Activated naive CD4-positive, alpha-beta T cell treated with anti-CD3 and anti-CD28 coated beads, Interleukin-2, amount 50 U/mL, for 24 hours (primary cell): Measurements from ENCODE around the gene HERC6.
A peak's percentile ranks its signal among the peaks of the same experiment; 100 is the strongest.

Experiments used
- H3K27ac Mint-ChIP-seq: one replicate; pipeline ENCODE4 v1.8.0; 2021; ENCODE audit warnings: mild to moderate bottlenecking, mixed read lengths
- H3K27me3 Mint-ChIP-seq: one replicate; pipeline ENCODE4 v1.8.0; 2021; ENCODE audit warnings: mixed read lengths
- H3K36me3 Mint-ChIP-seq: one replicate; pipeline ENCODE4 v1.8.0; 2021; ENCODE audit warnings: mixed read lengths
- H3K4me1 Mint-ChIP-seq: one replicate; pipeline ENCODE4 v1.8.0; 2021; ENCODE audit warnings: mixed read lengths
- H3K4me3 Mint-ChIP-seq: one replicate; pipeline ENCODE4 v1.8.0; 2021; ENCODE audit warnings: mild to moderate bottlenecking, mixed read lengths
- H3K9me3 Mint-ChIP-seq: one replicate; pipeline ENCODE4 v1.8.0; 2021; ENCODE audit warnings: mixed read lengths

HERC6 gene

DNA sequence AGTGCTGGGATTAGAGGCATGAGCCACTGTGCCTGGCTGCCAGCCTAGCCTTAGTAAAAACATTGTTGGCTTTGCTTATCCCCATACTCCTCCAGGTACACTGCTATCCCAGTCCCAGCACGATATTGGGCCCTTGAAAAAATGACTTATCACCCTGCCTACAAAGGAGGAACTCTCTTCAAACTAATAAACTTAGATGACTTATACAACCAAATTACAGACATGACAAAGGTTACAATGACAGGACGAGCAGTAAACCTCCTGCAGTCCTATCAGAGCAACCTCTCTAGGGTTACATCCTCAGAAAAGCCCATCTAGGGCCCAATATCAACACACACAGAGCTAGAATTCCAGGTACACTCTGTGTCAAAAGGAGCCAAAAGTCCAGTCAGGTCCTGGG, 72.6 kb downstream of the HERC6 start:
- H3K9me3 Mint-ChIP-seq, result no peaks in the 10 kb centered on the region
- H3K27ac Mint-ChIP-seq, result no peak overlapping the region
- H3K4me3 Mint-ChIP-seq, result no peak overlapping the region
- H3K4me1 Mint-ChIP-seq, result peaks cover 15% of the 10 kb centered on the region
- H3K27me3 Mint-ChIP-seq, result no peaks in the 10 kb centered on the region
- H3K36me3 Mint-ChIP-seq, result peaks cover 2% of the 10 kb centered on the region

DNA sequence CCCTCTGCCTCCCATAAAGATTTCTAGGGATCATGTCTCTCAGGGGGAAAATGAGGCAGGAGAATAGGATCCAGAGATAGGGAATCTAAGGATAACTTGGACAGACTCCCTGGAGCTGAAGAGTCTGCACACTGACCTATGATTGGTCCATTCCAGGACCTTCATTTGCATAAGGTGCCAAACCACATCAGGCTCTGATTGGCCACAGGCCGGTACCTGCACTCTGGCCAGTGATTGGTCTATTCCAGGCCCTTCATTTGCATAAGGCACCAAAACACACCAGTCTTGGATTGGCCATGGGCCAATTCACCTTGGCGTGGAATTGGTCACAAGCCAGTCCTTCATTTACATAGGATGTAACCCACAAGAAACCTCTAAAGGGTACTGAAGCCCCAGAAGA, 74.3 kb downstream of the HERC6 start:
- H3K27ac Mint-ChIP-seq, result no peak overlapping the region
- no peaks in the 10 kb centered on the region for H3K9me3 Mint-ChIP-seq
- H3K4me1 Mint-ChIP-seq, result peaks cover 25% of the 10 kb centered on the region
- peaks cover 3% of the 10 kb centered on the region for H3K36me3 Mint-ChIP-seq
- no peak overlapping the region for H3K4me3 Mint-ChIP-seq
- H3K27me3 Mint-ChIP-seq, result no peaks in the 10 kb centered on the region

DNA sequence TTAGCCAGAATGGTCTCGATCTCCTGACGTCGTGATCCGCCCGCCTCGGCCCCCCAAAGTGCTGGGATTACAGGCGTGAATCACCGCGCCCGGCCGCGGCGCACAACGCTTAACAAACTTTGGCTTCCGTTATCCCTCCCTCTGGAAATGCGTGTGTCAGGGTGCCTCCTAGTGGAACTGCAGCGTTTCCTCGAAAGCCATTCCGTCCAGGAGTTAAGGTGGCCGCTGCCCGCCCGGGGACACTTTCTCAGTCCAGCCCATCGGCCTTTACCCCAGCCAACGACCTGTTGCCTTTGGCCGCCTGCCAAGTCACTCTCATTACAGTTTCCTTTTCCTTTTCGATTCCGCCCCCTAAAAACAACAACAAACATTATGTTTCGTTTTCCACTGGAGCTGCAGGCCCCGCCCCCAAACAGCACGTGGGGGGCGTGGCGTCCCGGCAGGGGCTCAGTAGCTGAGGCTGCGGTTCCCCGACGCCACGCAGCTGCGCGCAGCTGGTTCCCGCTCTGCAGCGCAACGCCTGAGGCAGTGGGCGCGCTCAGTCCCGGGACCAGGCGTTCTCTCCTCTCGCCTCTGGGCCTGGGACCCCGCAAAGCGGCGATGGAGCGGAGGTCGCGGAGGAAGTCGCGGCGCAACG, 78.1 kb downstream of the HERC6 start, which contains the start of gene HERC5:
HERC5 (plus strand) TSS at position 450 of the 637 bp plus-strand sequence; CDS start at position 601, 151 bp downstream.
- Mint-ChIP-seq H3K4me1 (peaks cover 45% of the 10 kb centered on the region), H3K27ac (peak within 1 kb of the TSS; percentile 99), H3K9me3 (no peaks in the 10 kb centered on the region), H3K36me3 (peaks cover 3% of the 10 kb centered on the region), H3K27me3 (no peaks in the 10 kb centered on the region), H3K4me3 (peak within 1 kb of the TSS; percentile 95)

DNA sequence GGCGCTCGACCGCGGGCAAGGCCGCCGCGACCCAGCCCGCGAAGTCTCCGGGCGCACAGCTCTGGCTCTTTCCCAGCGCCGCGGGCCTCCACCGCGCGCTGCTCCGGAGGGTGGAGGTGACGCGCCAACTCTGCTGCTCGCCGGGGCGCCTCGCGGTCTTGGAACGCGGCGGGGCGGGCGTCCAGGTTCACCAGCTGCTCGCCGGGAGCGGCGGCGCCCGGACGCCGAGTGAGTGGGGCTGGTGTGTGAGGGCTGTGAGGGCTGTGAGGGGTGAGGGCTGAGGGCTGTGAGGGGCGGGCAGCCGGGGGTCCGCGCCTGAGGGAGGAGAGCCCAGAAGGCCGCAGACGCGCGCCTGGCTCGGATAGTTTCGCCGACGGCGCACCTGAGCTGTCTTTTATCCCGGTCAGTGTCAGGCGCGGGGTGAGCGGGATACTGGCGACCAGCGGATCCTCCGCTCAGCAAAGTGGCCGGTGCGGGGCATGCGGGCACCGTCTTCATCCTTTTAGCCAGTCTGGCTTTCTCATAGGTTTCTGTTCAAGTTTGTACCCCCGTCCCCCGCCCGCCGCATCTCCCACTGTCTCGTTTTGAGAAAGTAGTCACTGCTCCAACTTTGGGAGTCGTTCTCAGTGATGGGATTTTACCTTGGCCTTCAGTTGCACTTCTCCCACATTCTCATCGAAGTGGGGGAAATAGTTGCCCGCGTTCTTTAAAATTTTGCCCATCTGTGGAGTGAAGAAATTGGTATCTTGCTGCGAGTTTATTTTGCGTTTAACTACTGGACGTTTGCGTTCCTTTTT, 78.9 kb downstream of the HERC6 start:
- no peaks in the 10 kb centered on the region for H3K27me3 Mint-ChIP-seq
- peaks cover 3% of the 10 kb centered on the region for H3K36me3 Mint-ChIP-seq
- no peaks in the 10 kb centered on the region for H3K9me3 Mint-ChIP-seq
- H3K4me3 Mint-ChIP-seq, result peak overlapping the region; percentile 95
- H3K27ac Mint-ChIP-seq, result peak overlapping the region; percentile 63
- H3K4me1 Mint-ChIP-seq, result peaks cover 45% of the 10 kb centered on the region

DNA sequence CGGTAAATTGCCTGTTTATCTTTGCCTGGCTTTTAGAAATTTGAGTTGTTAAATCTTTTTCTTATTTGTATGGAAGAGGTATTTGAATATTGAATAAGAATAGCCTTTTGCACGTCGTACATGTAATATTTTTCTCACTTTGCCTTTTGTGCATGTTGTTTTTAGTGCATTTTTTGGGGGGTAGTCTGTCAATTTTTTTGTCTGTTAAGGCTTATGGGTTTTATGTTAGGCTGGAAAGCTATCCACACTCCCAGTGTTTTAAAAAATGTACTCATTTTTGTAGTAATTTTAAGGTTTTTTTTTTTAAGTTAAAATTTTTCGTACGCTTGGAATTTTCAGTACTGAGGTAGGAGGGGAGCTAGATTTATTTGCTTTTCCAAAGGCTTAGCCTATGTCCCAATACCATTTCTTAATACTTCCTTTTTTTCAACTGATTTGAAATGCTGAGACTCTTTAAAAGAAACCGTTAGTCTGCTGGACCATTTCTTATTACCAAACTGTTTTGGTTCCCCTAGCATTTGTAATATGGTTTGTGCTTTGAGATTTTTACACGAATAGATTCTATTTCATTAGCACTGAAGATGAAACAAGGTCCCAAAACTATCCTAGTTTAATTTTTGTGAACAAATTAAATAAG, 79.6 kb downstream of the HERC6 start:
- Mint-ChIP-seq H3K36me3 (peaks cover 3% of the 10 kb centered on the region), H3K4me3 (peak overlapping the region; percentile 95), H3K9me3 (no peaks in the 10 kb centered on the region), H3K27ac (peak overlapping the region; percentile 63), H3K27me3 (no peaks in the 10 kb centered on the region), H3K4me1 (peaks cover 45% of the 10 kb centered on the region)

DNA sequence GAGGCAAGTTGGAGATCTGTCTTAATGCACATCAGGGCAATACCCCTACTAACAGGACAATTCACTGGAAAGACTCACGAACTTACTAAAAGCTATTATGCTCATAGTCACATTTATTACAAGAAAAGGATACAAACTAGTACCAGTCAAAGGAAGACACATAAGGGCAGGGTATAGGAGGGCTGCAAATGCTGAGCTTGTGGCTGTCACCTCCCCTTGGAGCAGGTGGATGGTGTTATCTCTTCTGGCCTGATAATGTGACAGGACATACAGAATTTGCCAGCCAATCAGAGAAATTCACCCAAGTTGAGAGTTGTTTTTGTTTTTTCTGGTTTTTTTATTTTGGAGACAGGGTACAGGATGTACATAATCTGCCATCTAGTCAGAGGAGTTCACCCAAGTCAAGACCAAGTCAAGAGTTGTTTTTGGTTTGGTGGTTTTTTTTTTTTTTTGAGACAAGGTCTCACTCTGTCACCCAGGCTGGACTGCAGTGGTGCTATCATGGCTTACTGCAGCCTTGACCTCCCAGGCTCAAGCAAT, 87.1 kb downstream of the HERC6 start:
- no peaks in the 10 kb centered on the region for H3K27me3 Mint-ChIP-seq
- H3K9me3 Mint-ChIP-seq, result no peaks in the 10 kb centered on the region
- H3K4me1 Mint-ChIP-seq, result peaks cover 10% of the 10 kb centered on the region
- peaks cover 27% of the 10 kb centered on the region for H3K36me3 Mint-ChIP-seq
- H3K4me3 Mint-ChIP-seq, result no peak overlapping the region
- no peak overlapping the region for H3K27ac Mint-ChIP-seq

DNA sequence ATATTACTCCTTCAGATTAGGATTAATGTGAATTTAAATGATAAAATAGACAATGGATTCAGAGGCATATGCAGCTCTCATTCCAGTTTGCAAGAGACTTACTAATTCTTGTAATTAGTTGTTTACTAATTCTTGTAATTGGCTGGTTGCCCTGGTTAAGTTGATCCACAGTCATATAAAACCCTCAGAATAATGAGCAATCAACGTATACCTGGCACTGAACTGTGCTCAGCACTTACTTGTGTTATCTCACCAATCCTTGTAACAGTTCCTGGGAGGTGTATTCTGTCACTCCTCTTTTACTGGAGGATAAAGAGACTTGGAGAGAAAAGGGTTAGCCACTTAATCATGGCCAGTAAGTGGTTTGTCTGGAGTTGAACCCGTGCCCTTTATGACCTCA, 88.7 kb downstream of the HERC6 start:
- Mint-ChIP-seq H3K27ac (no peak overlapping the region), H3K27me3 (no peaks in the 10 kb centered on the region), H3K36me3 (peaks cover 28% of the 10 kb centered on the region), H3K4me3 (no peak overlapping the region), H3K9me3 (no peaks in the 10 kb centered on the region), H3K4me1 (peaks cover 5% of the 10 kb centered on the region)

DNA sequence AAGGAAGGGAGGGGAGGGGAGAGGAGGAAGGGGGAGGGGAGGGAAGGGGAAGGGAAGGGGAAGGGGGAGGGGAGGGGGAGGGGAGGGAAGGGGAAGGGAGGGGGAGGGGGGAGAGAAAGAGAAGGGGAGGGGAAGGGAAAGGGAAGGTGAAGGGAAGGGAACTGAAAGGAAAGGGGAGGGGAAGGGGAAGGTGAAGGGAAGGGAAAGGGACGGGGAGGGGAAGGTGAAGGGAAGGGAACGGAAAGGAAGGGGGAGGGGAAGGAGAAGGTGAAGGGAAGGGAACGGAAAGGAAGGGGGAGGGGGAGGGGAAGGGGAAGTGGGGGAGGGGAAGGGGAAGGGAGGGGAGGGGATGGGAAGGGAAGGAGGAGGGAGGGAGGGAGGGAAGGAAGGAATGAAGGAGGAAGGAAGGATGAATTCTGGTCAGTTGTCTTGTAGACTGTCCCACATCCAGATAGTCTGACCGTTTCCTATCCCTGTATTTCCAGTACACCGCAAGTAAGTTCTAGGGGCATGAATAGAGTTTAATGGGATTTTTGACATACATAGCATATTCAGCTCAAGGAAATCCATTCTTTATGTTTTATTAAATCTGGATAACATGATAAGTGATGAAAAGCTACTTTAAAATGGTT, 98.7 kb downstream of the HERC6 start:
- Mint-ChIP-seq H3K36me3 (peaks cover 28% of the 10 kb centered on the region), H3K27ac (no peak overlapping the region), H3K4me3 (no peak overlapping the region), H3K27me3 (no peaks in the 10 kb centered on the region), H3K9me3 (no peaks in the 10 kb centered on the region), H3K4me1 (no peaks in the 10 kb centered on the region)

DNA sequence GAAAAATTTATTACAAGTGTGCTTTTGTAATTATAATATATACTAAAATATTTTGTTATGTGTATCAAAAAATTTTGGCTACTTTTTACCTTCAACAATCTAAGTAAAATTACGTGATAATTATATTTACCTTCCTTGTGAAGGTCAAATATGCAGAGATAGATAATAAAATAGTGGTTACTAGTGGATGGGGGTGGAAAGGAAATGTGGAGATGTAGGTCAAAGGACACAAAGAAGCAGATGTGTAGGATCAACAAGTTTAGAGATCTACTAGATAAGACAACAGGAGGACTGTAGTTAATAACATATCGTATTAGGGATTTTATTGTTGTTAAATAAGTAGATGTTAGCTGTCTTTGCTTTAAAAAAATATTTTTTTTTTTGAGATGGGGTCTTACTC, 99.6 kb downstream of the HERC6 start:
- no peak overlapping the region for H3K27ac Mint-ChIP-seq
- no peak overlapping the region for H3K4me3 Mint-ChIP-seq
- no peaks in the 10 kb centered on the region for H3K4me1 Mint-ChIP-seq
- H3K9me3 Mint-ChIP-seq, result no peaks in the 10 kb centered on the region
- peaks cover 26% of the 10 kb centered on the region for H3K36me3 Mint-ChIP-seq
- H3K27me3 Mint-ChIP-seq, result no peaks in the 10 kb centered on the region

DNA sequence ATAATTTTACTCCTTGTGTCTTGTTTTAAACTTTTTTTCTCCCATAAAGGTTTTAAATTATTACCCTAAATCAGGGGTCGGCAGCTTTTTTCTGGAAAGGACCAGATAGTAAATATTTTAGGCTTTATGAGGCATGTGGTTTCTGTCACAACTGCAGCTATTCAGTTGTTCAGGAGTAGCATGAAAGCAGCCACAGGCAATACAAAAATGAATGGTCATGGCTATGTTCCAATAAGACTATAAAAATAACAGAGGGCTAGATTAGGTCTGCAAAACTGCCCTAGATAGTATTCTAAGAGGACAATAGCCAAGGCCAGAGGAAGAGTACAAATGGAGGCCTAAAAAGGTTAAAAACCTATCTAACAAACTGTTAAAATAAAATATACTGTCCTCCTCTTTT, 102.9 kb downstream of the HERC6 start:
- H3K4me1 Mint-ChIP-seq, result peaks cover 3% of the 10 kb centered on the region
- peaks cover 19% of the 10 kb centered on the region for H3K36me3 Mint-ChIP-seq
- no peak overlapping the region for H3K4me3 Mint-ChIP-seq
- no peak overlapping the region for H3K27ac Mint-ChIP-seq
- no peaks in the 10 kb centered on the region for H3K9me3 Mint-ChIP-seq
- no peaks in the 10 kb centered on the region for H3K27me3 Mint-ChIP-seq

DNA sequence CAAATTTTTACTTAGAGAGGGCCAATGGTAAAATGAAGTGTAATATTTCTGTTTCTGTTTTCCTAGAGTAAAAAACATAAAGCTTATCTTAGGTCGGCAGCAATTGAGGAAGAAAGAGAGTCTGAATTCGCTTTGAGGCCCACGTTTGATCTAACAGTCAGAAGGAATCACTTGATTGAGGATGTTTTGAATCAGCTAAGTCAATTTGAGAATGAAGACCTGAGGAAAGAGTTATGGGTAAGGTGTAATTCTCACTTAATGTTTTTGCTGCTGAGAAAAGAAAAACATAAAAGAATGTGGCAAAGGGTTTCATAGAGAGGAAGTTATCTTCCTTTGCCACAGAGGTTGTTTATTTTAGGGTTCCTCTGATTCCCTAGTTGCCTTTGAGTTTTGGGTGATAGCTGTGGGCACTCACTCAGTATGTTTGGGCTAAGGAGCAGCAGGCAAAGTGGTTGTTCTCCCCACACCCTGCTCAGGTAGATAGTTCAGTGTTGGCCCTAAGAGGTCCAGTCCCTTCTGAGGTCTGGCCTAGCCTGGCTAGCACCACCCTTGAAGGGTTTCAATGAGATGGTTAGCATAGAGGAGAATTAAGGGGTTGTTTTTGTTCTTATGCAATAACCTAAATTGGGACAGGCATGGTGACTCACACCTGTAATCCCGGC, 110.6 kb downstream of the HERC6 start:
- Mint-ChIP-seq H3K27me3 (no peaks in the 10 kb centered on the region), H3K4me1 (peaks cover 14% of the 10 kb centered on the region), H3K9me3 (no peaks in the 10 kb centered on the region), H3K4me3 (no peak overlapping the region), H3K36me3 (peaks cover 19% of the 10 kb centered on the region), H3K27ac (peak overlapping the region; percentile 42)
